ENCODE results near the gene TTLL6.
"Not testable (repeated sequence)": the region's sequence is repeated elsewhere in the genome, so short reads cannot be mapped to it uniquely, and the experiment has no call there.

Gene TTLL6

DNA sequence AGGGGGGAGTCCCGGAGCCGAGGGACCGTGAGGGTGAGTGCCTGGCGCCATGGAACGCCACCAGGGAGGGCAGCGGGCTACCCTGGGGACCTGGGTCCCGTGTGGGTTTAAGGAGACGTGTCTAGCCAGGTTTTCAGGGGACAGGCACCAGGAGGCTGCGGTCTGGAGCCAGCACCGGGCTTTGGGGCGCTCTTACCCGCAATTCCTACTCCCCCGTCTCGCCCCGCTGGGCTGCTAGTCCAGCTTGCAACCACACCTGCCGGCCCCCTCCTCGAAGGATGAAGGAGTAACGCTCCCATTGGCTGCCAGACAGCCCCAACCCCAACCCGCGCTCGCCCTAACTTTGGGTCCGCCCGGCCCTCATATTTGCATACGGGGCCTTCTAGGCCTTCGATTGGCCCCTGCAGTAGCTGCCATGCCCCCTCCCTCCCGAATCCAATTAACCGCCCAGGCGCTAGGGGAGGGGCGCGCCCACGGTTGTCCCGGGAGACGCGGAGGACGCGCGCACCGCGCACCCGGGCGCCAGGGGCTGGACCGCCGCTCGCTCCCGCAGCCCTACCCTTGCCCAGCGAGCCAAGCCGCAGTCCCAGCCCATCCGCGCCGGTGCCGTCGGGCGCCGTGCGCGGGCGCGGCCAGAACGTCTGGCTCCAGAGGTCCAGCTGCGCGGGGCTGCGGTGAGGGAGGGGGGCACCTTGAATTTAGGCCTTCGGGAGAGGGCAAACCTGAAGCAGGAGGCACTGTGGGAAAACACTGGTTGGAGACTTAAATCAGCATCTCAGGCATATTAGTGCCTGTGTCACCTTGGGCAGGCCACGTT, at the start of gene TTLL6:
Gene TTLL6, minus strand, starts transcription at position 456 of the 817 bp plus-strand sequence. Its CDS starts 157 bp downstream, at position 299.
- ATAC-seq (peak; percentile 90), DNase-seq (peak; percentile 70)

DNA sequence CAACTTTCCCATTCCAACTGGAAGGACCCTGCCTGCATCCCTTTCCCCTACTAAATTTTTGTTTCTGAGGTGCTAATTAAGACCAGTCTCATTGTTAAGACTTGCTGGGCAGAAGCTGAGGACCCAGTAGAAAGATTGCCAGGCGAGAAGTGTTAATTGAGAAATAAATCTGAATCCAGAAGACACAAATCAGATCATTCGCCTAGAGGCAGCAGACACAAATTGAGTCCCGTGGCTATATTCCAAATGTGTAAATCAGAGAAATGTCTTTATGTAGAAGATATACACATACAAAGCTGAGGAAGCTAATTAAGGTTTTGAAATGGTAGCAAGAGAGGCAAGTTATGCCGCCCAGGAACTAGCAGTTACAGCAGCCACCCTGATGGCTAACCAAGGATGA, 43.4 kb upstream of the TTLL6 start:
- no peak for DNase-seq
- ATAC-seq = no peak

DNA sequence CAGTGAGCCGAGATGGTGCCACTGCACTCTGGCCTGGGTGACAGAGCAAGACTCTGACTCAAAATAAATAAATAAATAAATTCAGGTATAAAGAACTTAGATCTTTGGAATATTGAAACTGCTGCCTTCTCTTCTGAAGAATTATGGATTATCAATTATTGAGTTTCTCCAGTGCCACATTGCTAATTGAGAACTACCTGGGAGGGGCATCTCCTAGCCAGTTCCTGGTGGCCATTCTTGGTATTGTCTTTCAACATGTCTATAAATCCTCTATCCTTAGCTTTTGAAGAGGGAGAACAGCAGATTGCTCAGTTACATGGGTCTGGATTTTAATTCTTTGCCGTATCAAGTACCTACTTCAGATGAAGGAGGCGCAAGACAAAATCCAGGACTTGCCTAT, 43.0 kb upstream of the TTLL6 start:
- no peak for DNase-seq
- no peak for ATAC-seq

GRCh38 chr17:48856122-48856821, 39.2 kb upstream of the TTLL6 start:
- ATAC-seq (no peak), DNase-seq (no peak)

DNA sequence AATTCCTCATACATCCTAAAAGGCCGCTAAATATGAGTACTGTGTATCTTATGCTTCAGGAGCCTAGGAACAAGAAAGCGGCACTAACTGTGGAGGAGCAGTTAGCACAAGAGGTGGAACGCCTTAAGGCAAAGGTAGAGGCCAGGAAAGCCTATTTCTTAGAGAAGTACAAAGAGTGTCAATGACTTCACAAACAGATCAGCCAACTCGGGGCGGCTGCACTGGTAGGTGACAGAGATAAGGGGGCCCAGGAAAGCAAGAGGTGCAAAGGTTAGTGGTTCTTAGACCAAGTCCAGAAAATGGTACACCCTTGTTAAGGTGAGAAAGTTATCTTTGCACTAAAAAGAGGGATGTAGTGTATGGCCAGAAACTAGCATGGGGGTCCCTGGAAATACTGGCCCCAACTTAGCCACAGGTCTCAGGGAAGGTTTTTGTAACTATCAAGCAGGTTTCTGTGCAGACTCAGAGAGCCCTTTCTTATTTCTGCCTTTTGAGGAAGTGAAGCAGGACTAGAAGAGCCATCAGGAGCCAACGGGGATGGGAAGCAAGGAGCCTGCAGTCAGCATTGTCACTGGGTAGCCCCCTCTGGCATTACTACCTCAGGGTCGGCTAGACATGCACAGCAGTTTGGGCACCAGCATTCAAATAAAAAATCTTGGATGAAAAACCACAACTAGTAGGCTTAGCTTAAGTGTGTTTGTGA, 37.9 kb upstream of the TTLL6 start:
- ATAC-seq (no peak), DNase-seq (no peak)

DNA sequence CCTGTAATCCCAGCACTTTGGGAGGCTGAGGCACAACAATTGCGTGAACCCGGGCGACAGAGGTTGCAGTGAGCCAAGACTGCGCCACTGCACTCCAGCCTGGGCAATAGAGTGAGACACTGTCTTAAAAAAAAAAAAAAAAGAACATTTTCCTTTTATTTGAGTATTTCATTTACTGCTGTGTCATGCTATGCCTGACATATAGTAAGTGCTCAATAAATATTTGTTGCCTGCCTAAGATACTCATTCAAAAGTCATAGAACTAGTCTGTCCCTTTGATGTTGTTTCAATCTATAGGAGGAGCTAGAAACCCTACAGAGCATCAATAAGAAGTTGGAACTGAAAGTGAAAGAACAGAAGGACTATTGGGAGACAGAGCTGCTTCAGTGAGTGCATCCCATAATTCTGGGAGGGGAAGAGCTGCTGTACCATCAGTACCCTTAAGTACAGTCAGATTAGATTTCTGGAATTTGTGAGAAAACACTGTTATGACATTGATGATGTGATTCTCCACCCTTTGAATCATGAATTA, 33.8 kb upstream of the TTLL6 start:
- DNase-seq (no peak), ATAC-seq (no peak)

DNA sequence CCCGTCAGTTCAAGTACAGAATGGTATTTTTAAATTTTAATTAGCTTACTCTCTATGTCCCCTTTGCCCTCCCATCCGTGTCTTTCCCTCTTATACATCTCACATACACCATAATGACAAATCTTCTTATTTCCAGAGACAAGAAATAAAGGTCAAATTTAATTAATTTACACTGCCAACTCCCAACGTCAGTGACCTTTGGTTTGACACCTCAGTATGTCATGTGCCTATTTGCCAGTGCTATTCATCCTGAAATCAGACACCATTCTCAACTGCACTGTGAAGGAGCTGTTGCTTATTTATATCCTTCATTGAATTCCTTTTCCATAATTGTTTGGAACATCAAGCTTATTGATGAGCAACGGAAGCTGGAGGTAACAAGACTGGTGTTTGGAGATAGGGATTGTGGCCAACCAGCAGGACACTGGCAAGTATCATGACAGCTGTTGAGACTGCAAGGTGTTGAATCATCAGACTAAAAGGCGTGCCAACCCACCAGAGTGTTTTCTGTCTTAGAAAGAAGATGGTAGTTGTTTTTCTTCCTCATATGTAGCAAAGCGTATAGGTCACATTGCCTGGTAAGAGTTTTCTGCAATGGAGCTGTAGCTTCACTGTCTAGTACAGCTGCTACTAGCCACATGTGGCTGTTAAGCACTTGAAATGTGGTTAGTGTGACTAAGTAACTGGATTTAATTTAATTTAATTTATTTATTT, 26.3 kb upstream of the TTLL6 start:
- DNase-seq (no peak), ATAC-seq (peak; percentile 30)

DNA sequence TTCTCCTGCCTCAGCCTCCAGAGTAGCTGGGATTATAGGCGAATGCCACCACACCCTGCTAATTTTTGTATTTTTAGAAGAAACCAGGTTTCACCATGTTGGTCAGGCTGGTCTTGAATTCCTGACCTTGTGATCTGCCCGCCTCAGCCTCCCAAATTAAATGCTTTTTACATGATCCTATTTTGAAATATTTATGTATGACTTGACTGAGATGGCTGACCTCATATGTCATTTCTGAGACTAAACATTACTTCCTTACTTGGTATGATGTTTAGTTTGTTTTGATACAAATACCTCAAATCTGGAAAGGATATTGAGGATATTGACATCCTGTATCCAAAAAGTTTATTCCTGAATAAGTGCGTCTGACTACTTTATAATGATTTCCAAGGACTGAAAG, 25.7 kb upstream of the TTLL6 start:
- no peak for ATAC-seq
- DNase-seq = no peak

DNA sequence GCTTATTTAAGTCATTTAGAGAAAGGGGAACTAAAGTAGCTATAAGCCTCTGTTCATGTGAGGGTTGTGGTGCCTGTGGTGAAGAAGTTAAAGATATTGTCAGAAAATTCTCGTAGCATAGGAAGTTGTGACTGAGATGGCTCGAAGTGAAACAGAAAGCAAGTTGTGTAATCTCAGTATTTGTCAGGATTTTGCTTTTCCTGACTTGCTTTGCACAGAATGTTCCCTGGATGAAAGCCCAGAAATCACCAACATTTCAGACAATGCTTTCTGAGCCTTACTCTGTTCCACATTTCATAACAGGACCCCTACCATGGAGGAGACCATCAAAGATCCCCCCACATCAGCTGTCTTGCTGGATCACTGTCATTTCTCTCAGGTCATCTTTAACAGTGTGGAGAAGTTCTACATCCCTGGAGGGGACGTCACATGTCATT, 24.4 kb upstream of the TTLL6 start:
- no peak for DNase-seq
- ATAC-seq = peak; percentile 89

- no peak for ATAC-seq
- no peak for DNase-seq
These were observed 23.4 kb upstream of the TTLL6 start for GRCh38 chr17:48840441-48840840.

GRCh38 chr17:48837458-48837857, 20.4 kb upstream of the TTLL6 start:
- peak; percentile 47 for ATAC-seq
- DNase-seq = not testable (repeated sequence)

DNA sequence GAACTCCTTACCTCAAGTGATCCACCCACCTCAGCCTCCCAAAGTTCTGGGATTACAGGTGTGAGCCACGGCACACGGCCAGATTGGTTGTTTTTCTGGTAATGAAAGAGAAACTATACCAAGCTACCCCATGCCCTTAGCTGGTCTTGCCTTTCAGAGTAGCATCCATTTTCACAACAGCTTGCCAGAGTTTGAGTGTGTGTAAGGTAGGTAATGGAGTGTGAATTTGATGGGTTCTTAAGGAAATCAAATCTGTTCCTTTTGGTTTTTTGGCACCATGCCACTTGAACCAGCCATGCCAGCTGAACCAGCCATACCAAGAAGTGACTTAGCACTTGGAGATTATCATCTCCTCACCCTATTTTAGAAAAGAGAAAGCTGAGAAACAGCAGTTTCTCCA, 18.9 kb upstream of the TTLL6 start:
- DNase-seq (no peak), ATAC-seq (no peak)

GRCh38 chr17:48834973-48835372, 17.9 kb upstream of the TTLL6 start:
- DNase-seq = no peak

GRCh38 chr17:48831549-48831883, 14.5 kb upstream of the TTLL6 start:
- DNase-seq (no peak), ATAC-seq (no peak)

More at GRCh38 chr17:48834973-48835372, 17.9 kb upstream of the TTLL6 start:
- no peak for ATAC-seq

DNA sequence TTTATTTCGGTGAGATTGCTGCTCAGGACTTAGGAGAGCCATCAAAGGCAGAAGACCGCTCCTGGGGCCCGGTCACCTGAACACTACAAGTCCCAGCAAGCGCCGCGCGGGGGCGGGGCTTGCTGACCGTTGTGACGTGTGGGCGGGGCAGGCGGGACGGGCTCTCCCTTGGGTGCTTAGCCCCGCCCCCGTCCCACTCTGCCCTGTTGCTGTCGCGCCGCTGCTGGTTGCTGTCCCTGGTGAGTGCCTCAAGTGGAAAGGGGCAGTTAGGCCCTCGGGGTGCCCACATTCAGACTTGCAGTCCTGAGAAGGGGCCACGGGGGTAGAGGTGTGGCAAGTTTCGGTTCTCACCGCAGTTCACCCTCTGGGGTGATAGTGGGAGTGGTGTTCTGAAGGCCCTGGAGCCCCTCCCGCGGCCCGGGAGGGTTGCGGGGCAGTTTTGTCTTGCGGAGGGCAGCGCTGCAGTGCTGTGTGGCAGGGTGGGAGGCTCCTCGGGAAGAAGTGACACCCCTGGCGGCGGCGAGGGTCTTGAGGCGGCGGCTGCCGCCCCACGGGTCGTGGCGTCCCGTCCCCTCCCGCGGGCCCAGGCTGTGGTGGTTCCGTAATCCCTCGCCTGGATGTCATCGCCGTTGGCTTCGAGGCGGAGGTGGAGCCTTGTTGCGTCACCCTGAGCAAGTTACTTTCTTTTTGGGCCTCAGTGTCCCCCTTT, 14.0 kb upstream of the TTLL6 start, which contains the start of gene CALCOCO2:
Gene CALCOCO2, plus strand, starts transcription at position 196 of the 709 bp plus-strand sequence. CDS start 10,673 bp downstream, outside the sequence.
- peak; percentile 91 for ATAC-seq

GRCh38 chr17:48825446-48826381, 8.7 kb upstream of the TTLL6 start:
- ATAC-seq (no peak), DNase-seq (no peak)

More for the DNA sequence above, 14.0 kb upstream of the TTLL6 start, which contains the start of gene CALCOCO2:
- peak; percentile 95 for DNase-seq

DNA sequence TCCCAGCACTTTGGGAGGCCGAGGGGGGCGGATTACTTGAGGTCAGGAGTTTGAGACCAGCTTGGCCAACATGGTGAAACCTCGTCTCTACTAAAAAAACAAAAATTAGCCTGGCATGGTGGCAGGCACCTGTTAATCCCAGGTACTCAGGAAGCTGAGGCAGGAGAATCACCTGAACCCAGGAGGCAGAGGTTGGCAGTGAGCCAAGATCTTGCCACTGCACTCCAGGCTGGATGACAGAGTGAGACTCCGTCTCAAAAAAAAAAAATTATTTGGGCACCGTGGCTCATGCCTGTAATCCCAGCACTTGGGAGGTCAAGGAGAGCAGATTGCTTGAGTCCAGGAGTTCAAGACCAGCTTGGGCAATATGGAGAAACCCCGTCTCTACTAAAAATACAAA, 3.9 kb upstream of the TTLL6 start:
- ATAC-seq = not testable (repeated sequence)

GRCh38 chr17:48819466-48819865, 2.4 kb upstream of the TTLL6 start:
- DNase-seq = no peak
- no peak for ATAC-seq

More for the DNA sequence above, 3.9 kb upstream of the TTLL6 start:
- DNase-seq = not testable (repeated sequence)

GRCh38 chr17:48818361-48818841, 1.4 kb upstream of the TTLL6 start:
- ATAC-seq (no peak), DNase-seq (no peak)

GRCh38 chr17:48816438-48816773, 623 bp downstream of the TTLL6 start:
- no peak for ATAC-seq
- no peak for DNase-seq
